Measurements from ENCODE around the gene CCDC110.
A peak's percentile ranks its signal among the peaks of the same experiment; 100 is the strongest.
"Not testable (repeated sequence)": the region's sequence is repeated elsewhere in the genome, so short reads cannot be mapped to it uniquely, and the experiment has no call there.

The CCDC110 gene

DNA sequence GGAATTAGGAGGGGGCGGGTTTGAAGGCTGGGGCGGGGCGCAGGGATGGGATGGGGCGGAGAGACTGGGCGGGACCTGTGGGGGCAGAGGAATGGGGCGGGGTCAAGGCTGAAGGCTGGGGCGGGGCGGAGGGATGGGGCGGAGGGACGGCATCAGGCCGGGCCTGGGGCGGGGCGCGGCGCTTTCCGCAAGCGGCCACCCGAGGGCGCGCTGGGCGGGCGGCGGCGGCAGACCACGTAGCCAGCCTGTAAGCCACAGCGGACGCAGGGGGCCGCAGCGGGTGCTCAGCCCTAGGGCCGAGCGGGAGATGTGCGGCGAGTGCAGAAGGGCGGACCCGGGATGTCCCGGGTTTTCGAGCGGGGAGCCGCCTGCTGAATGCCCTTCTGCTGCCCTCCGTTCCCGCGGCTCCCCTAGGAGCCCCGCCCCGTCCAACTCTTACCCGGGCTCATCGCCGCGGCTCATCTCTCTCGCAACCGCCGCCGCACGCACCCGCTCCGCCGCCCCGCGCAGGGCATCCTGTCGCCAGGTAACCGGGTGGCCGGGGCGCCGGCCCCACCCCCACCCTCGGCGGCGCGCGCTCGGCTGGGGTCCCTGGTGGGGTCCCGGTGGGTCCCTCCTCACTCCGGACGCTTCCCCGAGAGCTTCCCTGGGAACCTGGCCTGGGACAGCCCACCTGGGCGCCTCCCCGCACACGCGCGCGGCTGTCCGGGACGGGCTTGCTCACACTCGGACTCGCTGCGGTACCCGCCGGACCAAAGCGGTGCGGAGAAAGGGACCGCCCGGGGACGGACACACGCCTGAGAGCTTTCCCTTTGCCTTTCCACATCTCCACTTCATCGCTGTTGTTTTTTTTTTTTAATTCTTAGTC lies at the start of gene CCDC110:
Gene CCDC110, minus strand, starts transcription at position 499 of the 868 bp plus-strand sequence. Its CDS starts 50 bp downstream, at position 449.
- Mint-ChIP-seq H3K9me3 (no peaks in the 10 kb centered on the region), H3K27me3 (peaks cover 27% of the 10 kb centered on the region), H3K4me3 (peak within 1 kb of the TSS; percentile 85), H3K36me3 (ENCODE audit: low read depth) (no peaks in the 10 kb centered on the region), H3K27ac (peak within 1 kb of the TSS; percentile 48), H3K4me1 (ENCODE audit: low read depth) (peaks cover 10% of the 10 kb centered on the region)

- Mint-ChIP-seq H3K4me3 (no peak overlapping the region), H3K27me3 (peaks cover 38% of the 10 kb centered on the region), H3K36me3 (ENCODE audit: low read depth) (no peaks in the 10 kb centered on the region), H3K27ac (no peak overlapping the region), H3K4me1 (ENCODE audit: low read depth) (no peaks in the 10 kb centered on the region), H3K9me3 (peaks cover 2% of the 10 kb centered on the region)
Observed at GRCh38 chr4:185520119-185520518, 48.6 kb upstream of the CCDC110 start.

DNA sequence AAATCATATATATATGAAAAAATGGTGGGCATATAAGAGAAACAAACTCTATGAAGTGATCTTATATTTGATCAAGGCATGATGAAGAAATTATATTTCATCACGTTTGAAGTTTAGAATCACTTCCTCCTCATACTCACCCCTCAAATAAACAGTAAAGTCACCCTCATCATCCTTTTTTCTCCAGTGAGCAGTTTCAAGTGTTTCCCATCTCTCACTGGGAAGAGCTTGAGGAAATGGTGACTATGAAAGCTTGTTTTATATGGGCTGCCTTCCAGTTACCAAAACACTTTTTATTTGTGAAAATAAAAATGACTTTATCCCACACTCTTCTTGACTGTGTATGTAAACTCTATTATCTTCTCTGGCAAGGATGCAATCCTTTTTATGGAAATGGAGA lies 47.0 kb upstream of the CCDC110 start:
- Mint-ChIP-seq H3K27ac (no peak overlapping the region), H3K4me3 (no peak overlapping the region), H3K27me3 (peaks cover 48% of the 10 kb centered on the region), H3K9me3 (peaks cover 3% of the 10 kb centered on the region), H3K4me1 (ENCODE audit: low read depth) (peaks cover 8% of the 10 kb centered on the region), H3K36me3 (ENCODE audit: low read depth) (no peaks in the 10 kb centered on the region)

- no peak overlapping the region for H3K4me3 Mint-ChIP-seq
- H3K27ac Mint-ChIP-seq: no peak overlapping the region
- H3K9me3 Mint-ChIP-seq: peaks cover 3% of the 10 kb centered on the region
- H3K4me1 Mint-ChIP-seq (ENCODE audit: low read depth): peaks cover 12% of the 10 kb centered on the region
- peaks cover 52% of the 10 kb centered on the region for H3K27me3 Mint-ChIP-seq
- no peaks in the 10 kb centered on the region for H3K36me3 Mint-ChIP-seq (ENCODE audit: low read depth)
Observed at GRCh38 chr4:185518069-185518468, 46.5 kb upstream of the CCDC110 start.

GRCh38 chr4:185515248-185515647 lies 43.7 kb upstream of the CCDC110 start:
- H3K4me1 Mint-ChIP-seq (ENCODE audit: low read depth): peaks cover 15% of the 10 kb centered on the region
- H3K4me3 Mint-ChIP-seq: no peak overlapping the region
- H3K9me3 Mint-ChIP-seq: peaks cover 3% of the 10 kb centered on the region
- H3K27me3 Mint-ChIP-seq: peaks cover 72% of the 10 kb centered on the region
- H3K27ac Mint-ChIP-seq: no peak overlapping the region
- no peaks in the 10 kb centered on the region for H3K36me3 Mint-ChIP-seq (ENCODE audit: low read depth)

- peaks cover 74% of the 10 kb centered on the region for H3K27me3 Mint-ChIP-seq
- H3K4me3 Mint-ChIP-seq: no peak overlapping the region
- peaks cover 3% of the 10 kb centered on the region for H3K9me3 Mint-ChIP-seq
- H3K36me3 Mint-ChIP-seq (ENCODE audit: low read depth): no peaks in the 10 kb centered on the region
- H3K4me1 Mint-ChIP-seq (ENCODE audit: low read depth): peaks cover 15% of the 10 kb centered on the region
- no peak overlapping the region for H3K27ac Mint-ChIP-seq
Observed at GRCh38 chr4:185514182-185514697, 42.7 kb upstream of the CCDC110 start.

GRCh38 chr4:185513489-185514181 lies 42.1 kb upstream of the CCDC110 start:
- H3K27me3 Mint-ChIP-seq: peaks cover 72% of the 10 kb centered on the region
- no peaks in the 10 kb centered on the region for H3K36me3 Mint-ChIP-seq (ENCODE audit: low read depth)
- no peak overlapping the region for H3K4me3 Mint-ChIP-seq
- H3K4me1 Mint-ChIP-seq (ENCODE audit: low read depth): peaks cover 15% of the 10 kb centered on the region
- H3K27ac Mint-ChIP-seq: no peak overlapping the region
- peaks cover 3% of the 10 kb centered on the region for H3K9me3 Mint-ChIP-seq

DNA sequence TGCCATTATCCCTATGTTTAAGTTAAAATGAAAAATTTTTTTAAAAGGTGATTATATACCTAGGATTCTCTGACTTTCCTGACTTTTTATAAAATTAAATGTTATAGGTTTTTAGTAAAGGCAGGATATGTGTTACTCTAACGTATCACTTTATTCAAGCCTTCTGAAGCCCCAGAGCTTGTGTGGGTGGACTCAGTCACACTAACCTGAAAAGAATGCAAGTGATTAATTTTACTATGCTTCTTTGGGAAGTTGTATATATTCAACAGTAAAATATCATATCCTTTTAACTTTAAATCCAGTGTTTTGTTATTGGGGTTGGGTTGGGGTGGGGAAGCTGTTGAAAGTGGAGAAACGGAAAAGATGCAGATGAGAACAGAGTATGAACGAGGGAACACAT lies 41.0 kb upstream of the CCDC110 start:
- Mint-ChIP-seq H3K36me3 (ENCODE audit: low read depth) (no peaks in the 10 kb centered on the region), H3K27me3 (peaks cover 74% of the 10 kb centered on the region), H3K27ac (no peak overlapping the region), H3K9me3 (peaks cover 3% of the 10 kb centered on the region), H3K4me3 (no peak overlapping the region), H3K4me1 (ENCODE audit: low read depth) (peaks cover 15% of the 10 kb centered on the region)

DNA sequence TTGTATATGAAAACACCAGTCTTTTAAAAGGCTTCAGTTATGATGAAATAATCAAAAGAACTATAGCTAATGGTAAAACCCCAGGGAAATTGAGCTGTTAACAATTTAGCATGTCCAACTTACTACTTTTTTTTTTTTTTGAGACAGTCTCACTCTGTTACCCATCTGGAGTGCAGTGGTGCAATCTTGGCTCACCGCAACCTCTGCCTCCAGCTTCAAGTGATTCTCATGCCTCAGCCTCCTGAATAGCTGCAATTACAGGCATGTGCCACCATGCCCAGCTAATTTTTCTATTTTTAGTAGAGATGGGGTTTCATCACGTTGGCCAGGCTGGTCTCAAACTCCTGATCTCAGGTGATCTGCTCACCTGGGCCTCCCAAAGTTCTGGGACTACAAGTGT lies 39.7 kb upstream of the CCDC110 start:
- not testable (repeated sequence) for H3K27ac Mint-ChIP-seq; H3K9me3 Mint-ChIP-seq; H3K36me3 Mint-ChIP-seq (ENCODE audit: low read depth); H3K4me3 Mint-ChIP-seq
- peaks cover 15% of the 10 kb centered on the region for H3K4me1 Mint-ChIP-seq (ENCODE audit: low read depth)
- H3K27me3 Mint-ChIP-seq: peaks cover 70% of the 10 kb centered on the region

DNA sequence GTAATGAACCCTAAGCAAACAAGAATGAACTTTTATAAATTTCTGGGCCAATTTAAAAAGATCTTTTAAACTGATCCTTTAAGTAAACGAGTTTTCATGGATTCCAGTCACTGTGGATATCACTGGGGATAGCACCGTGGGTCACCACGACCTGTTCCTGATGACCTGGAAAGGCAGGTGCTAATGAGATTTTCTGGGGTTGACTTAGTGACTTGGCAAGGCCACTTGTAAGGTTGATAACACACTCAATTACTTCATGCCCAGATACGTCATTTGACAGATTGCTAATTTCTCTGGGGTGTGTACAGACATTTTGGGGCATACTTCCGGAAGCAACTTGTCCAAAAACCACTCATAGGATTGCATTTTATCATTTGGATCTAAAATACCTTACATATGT lies 39.3 kb upstream of the CCDC110 start:
- no peaks in the 10 kb centered on the region for H3K36me3 Mint-ChIP-seq (ENCODE audit: low read depth)
- H3K27ac Mint-ChIP-seq: no peak overlapping the region
- H3K4me3 Mint-ChIP-seq: no peak overlapping the region
- peaks cover 15% of the 10 kb centered on the region for H3K4me1 Mint-ChIP-seq (ENCODE audit: low read depth)
- H3K9me3 Mint-ChIP-seq: peaks cover 3% of the 10 kb centered on the region
- H3K27me3 Mint-ChIP-seq: peaks cover 70% of the 10 kb centered on the region

- H3K27me3 Mint-ChIP-seq: peaks cover 57% of the 10 kb centered on the region
- peaks cover 4% of the 10 kb centered on the region for H3K4me1 Mint-ChIP-seq (ENCODE audit: low read depth)
- H3K9me3 Mint-ChIP-seq: no peaks in the 10 kb centered on the region
- no peaks in the 10 kb centered on the region for H3K36me3 Mint-ChIP-seq (ENCODE audit: low read depth)
- H3K27ac Mint-ChIP-seq: no peak overlapping the region
- H3K4me3 Mint-ChIP-seq: no peak overlapping the region
Observed at GRCh38 chr4:185508181-185508580, 36.6 kb upstream of the CCDC110 start.

- Mint-ChIP-seq H3K27me3 (peaks cover 49% of the 10 kb centered on the region), H3K4me1 (ENCODE audit: low read depth) (no peaks in the 10 kb centered on the region), H3K36me3 (ENCODE audit: low read depth) (no peaks in the 10 kb centered on the region), H3K27ac (no peak overlapping the region), H3K4me3 (no peak overlapping the region), H3K9me3 (peaks cover 3% of the 10 kb centered on the region)
Observed at GRCh38 chr4:185506422-185506821, 34.9 kb upstream of the CCDC110 start.

- H3K4me3 Mint-ChIP-seq: no peak overlapping the region
- H3K27me3 Mint-ChIP-seq: peaks cover 39% of the 10 kb centered on the region
- no peaks in the 10 kb centered on the region for H3K4me1 Mint-ChIP-seq (ENCODE audit: low read depth)
- H3K27ac Mint-ChIP-seq: no peak overlapping the region
- H3K9me3 Mint-ChIP-seq: peaks cover 9% of the 10 kb centered on the region
- H3K36me3 Mint-ChIP-seq (ENCODE audit: low read depth): no peaks in the 10 kb centered on the region
Observed at GRCh38 chr4:185504098-185505047, 32.8 kb upstream of the CCDC110 start.

DNA sequence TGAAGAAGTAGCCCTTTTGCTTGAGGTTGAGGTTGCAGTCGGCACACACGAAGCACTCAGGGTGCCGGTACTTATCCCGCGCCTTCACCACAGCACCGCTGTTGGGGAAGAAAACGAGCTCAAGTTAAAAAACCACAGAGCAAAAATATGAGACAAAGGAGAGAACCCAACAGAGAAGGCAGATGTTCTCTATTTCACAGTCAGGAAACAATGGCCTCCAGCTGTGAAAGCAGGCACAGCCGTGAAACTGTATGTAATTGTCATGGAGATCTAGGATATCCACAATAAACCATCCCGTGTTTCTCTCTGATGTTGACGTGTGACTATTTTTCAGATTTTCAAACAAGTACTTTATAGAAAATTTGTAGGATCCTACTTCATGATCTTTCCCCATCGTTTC lies 30.9 kb upstream of the CCDC110 start:
- H3K36me3 Mint-ChIP-seq (ENCODE audit: low read depth): no peaks in the 10 kb centered on the region
- peaks cover 39% of the 10 kb centered on the region for H3K27me3 Mint-ChIP-seq
- H3K27ac Mint-ChIP-seq: no peak overlapping the region
- H3K4me3 Mint-ChIP-seq: no peak overlapping the region
- H3K4me1 Mint-ChIP-seq (ENCODE audit: low read depth): no peaks in the 10 kb centered on the region
- H3K9me3 Mint-ChIP-seq: peaks cover 9% of the 10 kb centered on the region
